Neural progenitor cell (in vitro differentiated cells): Measurements from ENCODE around the gene CALHM2.

Experiments
- CTCF ChIP-seq: fragments of 200-600 bp; sonication (generic); IDR thresholded peaks from 2 replicates; pipeline ENCODE4 v1.5.1; 2017; ENCODE audit warnings: antibody characterized with exemption, mild to moderate bottlenecking
- EZH2 ChIP-seq: fragments of 200-600 bp; sonication (generic); IDR thresholded peaks from 2 replicates; pipeline ENCODE4 v1.6.1; 2017; ENCODE audit warnings: antibody characterized with exemption, mild to moderate bottlenecking, moderate library complexity
- EZH2phosphoT487 ChIP-seq: fragments of 200-600 bp; sonication (generic); IDR thresholded peaks from 2 replicates; pipeline ENCODE4 v1.6.1; 2017; ENCODE audit warnings: antibody characterized with exemption

GRCh38 chr10:103470761-103471653, 18.8 kb upstream of the CALHM2 start:
- no peak for TF ChIP-seq CTCF
- TF ChIP-seq EZH2phosphoT487, result no peak
- no peak for TF ChIP-seq EZH2
